Ascending aorta (tissue), 2 donors: ENCODE results near the gene TBC1D8. TPM values are rescaled to one million over a fixed set of nuclear protein-coding genes. Genes with fewer than 3 reads are reported as not detected.

Source experiments
- DNase-seq, 2 donors: peaks; one replicate each; pipeline ENCODE4 v3.0.0-alpha.2; 2019; ENCODE audit warnings: low spot score in 2 of 2
- H3K27ac ChIP-seq, 2 donors: fragments of 200-600 bp; sonication (generic); one replicate each; pipeline ENCODE4 v1.5.1; 2016 to 2017; ENCODE audit warnings: mild to moderate bottlenecking in 1 of 2
- H3K27me3 ChIP-seq: fragments of 200-600 bp; sonication (generic); one replicate; pipeline ENCODE4 v1.5.1; 2017
- H3K36me3 ChIP-seq, 2 donors: fragments of 200-600 bp; sonication (generic); one replicate each; pipeline ENCODE4 v1.5.1; 2016
- H3K4me1 ChIP-seq, 2 donors: fragments of 200-600 bp; sonication (generic); one replicate each; pipeline ENCODE4 v1.5.1; 2016 to 2017; ENCODE audit warnings: mild to moderate bottlenecking in 1 of 2
- H3K4me3 ChIP-seq, 2 donors: fragments of 200-600 bp; sonication (generic); one replicate each; pipeline ENCODE4 v1.5.1; 2016 to 2017; ENCODE audit warnings: mild to moderate bottlenecking in 1 of 2
- H3K9me3 ChIP-seq, 2 donors: fragments of 200-600 bp; sonication (generic); one replicate each; pipeline ENCODE4 v1.5.1; 2016
- intact Hi-C: fragments of 100-400 bp; cut with DNase I; formaldehyde crosslinking; loops from one replicate; pipeline ENCODE4 v1.15.1; 2023
- total RNA-seq: library from RNA; depleted of rRNA; stranded (reverse); fragments of >200 nt; gene quantifications from one replicate; pipeline ENCODE4 v1.1.0, GENCODE V29; 2016
- TF ChIP-seq, protein P1 (sequence below), 3 experiments: fragments of 200-600 bp in 2 of 3; fragments of 450-650 bp in 1 of 3; sonication (generic) in 2 of 3; IDR thresholded peaks; one replicate each; pipeline ENCODE4 v1.5.1; 2016 to 2019; ENCODE audit warnings: antibody characterized with exemption in 3 of 3, mild to moderate bottlenecking in 1 of 3, moderate library complexity in 1 of 3

The TBC1D8 gene
- total RNA-seq, 1 donor from 2014 or later, result 17.8 TPM

DNA sequence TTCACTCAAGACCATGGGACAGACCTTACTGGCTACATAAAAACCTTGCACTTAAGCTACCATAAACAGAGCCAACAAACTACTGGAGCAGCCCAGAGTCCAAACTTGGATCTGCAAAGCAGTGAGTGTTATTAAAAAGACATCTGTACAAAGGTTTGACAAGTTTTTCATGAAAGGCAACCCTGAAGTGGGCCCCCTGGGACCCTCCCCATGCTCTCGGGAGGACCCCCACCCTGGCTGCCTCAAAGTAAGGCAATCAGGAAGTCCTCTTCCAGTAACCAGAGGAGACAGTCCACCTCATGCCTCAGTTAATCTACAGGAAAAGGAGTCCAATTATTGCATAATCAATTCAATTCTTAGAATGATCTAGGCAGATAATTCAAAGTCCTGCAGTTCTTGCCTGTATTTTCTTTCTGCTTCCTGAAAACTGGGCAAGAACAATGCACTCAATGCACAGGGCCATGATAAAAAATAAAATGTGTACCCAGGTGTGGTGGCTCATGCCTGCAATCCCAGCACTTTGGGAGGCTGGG, 69.7 kb downstream of the TBC1D8 start:
- Histone ChIP-seq H3K27me3 (no peaks in the 10 kb centered on the region), H3K27ac (no peak overlapping the region), H3K4me3 (no peak overlapping the region), H3K4me1 (no peaks in the 10 kb centered on the region), H3K9me3 (no peaks in the 10 kb centered on the region), H3K36me3 (no peaks in the 10 kb centered on the region)
- intact Hi-C loops, result no loop called here
- no peak for DNase-seq
- TF ChIP-seq, protein P1, sequence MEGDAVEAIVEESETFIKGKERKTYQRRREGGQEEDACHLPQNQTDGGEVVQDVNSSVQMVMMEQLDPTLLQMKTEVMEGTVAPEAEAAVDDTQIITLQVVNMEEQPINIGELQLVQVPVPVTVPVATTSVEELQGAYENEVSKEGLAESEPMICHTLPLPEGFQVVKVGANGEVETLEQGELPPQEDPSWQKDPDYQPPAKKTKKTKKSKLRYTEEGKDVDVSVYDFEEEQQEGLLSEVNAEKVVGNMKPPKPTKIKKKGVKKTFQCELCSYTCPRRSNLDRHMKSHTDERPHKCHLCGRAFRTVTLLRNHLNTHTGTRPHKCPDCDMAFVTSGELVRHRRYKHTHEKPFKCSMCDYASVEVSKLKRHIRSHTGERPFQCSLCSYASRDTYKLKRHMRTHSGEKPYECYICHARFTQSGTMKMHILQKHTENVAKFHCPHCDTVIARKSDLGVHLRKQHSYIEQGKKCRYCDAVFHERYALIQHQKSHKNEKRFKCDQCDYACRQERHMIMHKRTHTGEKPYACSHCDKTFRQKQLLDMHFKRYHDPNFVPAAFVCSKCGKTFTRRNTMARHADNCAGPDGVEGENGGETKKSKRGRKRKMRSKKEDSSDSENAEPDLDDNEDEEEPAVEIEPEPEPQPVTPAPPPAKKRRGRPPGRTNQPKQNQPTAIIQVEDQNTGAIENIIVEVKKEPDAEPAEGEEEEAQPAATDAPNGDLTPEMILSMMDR (IDR thresholded peaks at IDR 0.05), result no peak

- H3K9me3 ChIP-seq, result no peaks in the 10 kb centered on the region
- H3K36me3 ChIP-seq, result no peaks in the 10 kb centered on the region
- TF ChIP-seq, protein P1 (IDR thresholded peaks at IDR 0.05), result no peak
- DNase-seq, result no peak
- H3K27me3 ChIP-seq, result no peaks in the 10 kb centered on the region
- no peak overlapping the region for H3K27ac ChIP-seq
- H3K4me1 ChIP-seq, result no peaks in the 10 kb centered on the region
- intact Hi-C loops, result no loop called here
- no peak overlapping the region for H3K4me3 ChIP-seq
These were observed 70.7 kb downstream of the TBC1D8 start for GRCh38 chr2:101080211-101081068.

- Histone ChIP-seq H3K4me1 (no peaks in the 10 kb centered on the region), H3K36me3 (no peaks in the 10 kb centered on the region), H3K27me3 (no peaks in the 10 kb centered on the region), H3K27ac (no peak overlapping the region), H3K4me3 (no peak overlapping the region), H3K9me3 (peaks cover 0 to 7% of the 10 kb centered on the region in 2 donors)
- intact Hi-C loops, result no loop called here
- TF ChIP-seq, protein P1 (IDR thresholded peaks at IDR 0.05), result no peak
- no peak for DNase-seq
These were observed 74.6 kb downstream of the TBC1D8 start for GRCh38 chr2:101076581-101076980.

GRCh38 chr2:101064868-101065549, 86.2 kb downstream of the TBC1D8 start:
- H3K27me3 ChIP-seq, result no peaks in the 10 kb centered on the region
- H3K4me3 ChIP-seq, result no peak overlapping the region
- DNase-seq, result no peak
- no peaks in the 10 kb centered on the region for H3K9me3 ChIP-seq
- intact Hi-C loops, result no loop called here
- H3K27ac ChIP-seq, result no peak overlapping the region
- H3K36me3 ChIP-seq, result no peaks in the 10 kb centered on the region
- no peaks in the 10 kb centered on the region for H3K4me1 ChIP-seq
- TF ChIP-seq, protein P1 (IDR thresholded peaks at IDR 0.05), result no peak

- no peak overlapping the region for H3K27ac ChIP-seq
- intact Hi-C loops, result no loop called here
These were observed 86.7 kb downstream of the TBC1D8 start for GRCh38 chr2:101064505-101064867.

More at GRCh38 chr2:101064505-101064867, 86.7 kb downstream of the TBC1D8 start:
- no peaks in the 10 kb centered on the region for H3K36me3 ChIP-seq
- H3K9me3 ChIP-seq, result no peaks in the 10 kb centered on the region
- no peak overlapping the region for H3K4me3 ChIP-seq
- TF ChIP-seq, protein P1 (IDR thresholded peaks at IDR 0.05), result no peak
- H3K4me1 ChIP-seq, result no peaks in the 10 kb centered on the region
- no peak for DNase-seq
- no peaks in the 10 kb centered on the region for H3K27me3 ChIP-seq
